ENCODE measurements around the gene ORM1.

GRCh38 chr9:114356792-114357191 lies 33.9 kb downstream of the ORM1 start:
- no peak for TF ChIP-seq POLR2A (IDR thresholded peaks at IDR 0.05)
- TF ChIP-seq CTCF (IDR thresholded peaks at IDR 0.05): no peak
- no peak for TF ChIP-seq EP300 (IDR thresholded peaks at IDR 0.05)
